AG09309 (cell line): ENCODE measurements around the gene ZNRF3.
A peak's percentile ranks its signal among the peaks of the same experiment; 100 is the strongest.

ENCODE experiments used
- DNase-seq: peaks from one replicate; pipeline ENCODE4 v3.0.0-alpha.2; 2010; ENCODE audit warnings: low read depth
- H3K4me3 ChIP-seq: 2 replicates; pipeline ENCODE4 v1.5.1; 2011; ENCODE audit warnings: mild to moderate bottlenecking, low read depth, low read length, moderate library complexity; ENCODE audit not compliant: control insufficient read depth
- CTCF ChIP-seq: IDR thresholded peaks from 2 replicates; pipeline ENCODE4 v1.5.1; 2011; ENCODE audit warnings: mild to moderate bottlenecking, low read depth, low read length, inconsistent platforms; ENCODE audit not compliant: insufficient read depth, control insufficient read depth; ENCODE audit errors: missing control alignments

Gene ZNRF3

GRCh38 chr22:28969401-28970168 is 86.2 kb downstream of the ZNRF3 start:
- TF ChIP-seq CTCF: no peak
- DNase-seq: no peak
- no peak overlapping the region for H3K4me3 ChIP-seq

DNA sequence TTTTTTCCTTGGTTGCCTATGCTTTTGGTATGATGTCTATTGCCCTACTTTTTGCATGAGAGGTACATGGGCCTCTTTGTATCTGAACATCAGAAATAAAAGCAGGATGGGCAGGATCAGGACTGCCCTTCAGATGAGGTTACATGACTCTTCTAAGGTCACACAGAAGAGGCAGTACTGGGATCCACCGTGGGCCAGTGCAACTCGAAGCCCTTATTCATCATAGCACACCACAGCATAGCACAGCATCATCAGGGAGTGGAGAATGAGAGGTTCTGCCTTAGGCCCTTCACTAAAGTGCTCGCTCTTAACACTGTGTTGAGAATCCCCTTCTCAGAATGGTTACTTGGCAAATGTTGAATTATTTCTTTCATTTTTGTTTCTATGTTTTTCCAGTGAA is 90.0 kb downstream of the ZNRF3 start:
- H3K4me3 ChIP-seq: no peak overlapping the region
- no peak for DNase-seq
- TF ChIP-seq CTCF: no peak

GRCh38 chr22:28977060-28977459 is 93.7 kb downstream of the ZNRF3 start:
- TF ChIP-seq CTCF: no peak
- no peak overlapping the region for H3K4me3 ChIP-seq
- no peak for DNase-seq

GRCh38 chr22:28977481-28977971 is 94.2 kb downstream of the ZNRF3 start:
- peak overlapping the region; percentile 2; the same call in 1 of the 2 replicates for H3K4me3 ChIP-seq
- no peak for DNase-seq
- no peak for TF ChIP-seq CTCF

DNA sequence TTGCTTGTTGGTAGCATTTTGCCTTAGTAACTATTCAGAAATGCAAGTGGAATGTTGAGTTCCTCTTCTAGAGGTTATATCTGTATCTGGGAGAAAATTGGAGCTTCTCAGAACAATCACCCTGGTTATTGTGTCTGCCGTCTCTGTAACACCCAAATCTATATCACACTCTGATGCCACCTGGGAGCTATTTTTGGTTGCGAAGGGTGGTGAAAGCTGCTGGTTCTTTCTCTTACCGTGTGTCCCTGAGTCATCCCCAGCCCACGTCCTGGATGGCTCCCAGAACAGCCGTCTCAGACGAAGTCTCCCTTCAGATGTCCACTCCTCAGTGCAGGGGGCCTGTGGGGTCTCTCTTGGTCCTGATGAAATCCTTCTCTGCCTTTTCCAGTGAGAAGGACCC is 94.8 kb downstream of the ZNRF3 start:
- H3K4me3 ChIP-seq: no peak overlapping the region
- no peak for DNase-seq
- TF ChIP-seq CTCF: no peak

- TF ChIP-seq CTCF: no peak
- H3K4me3 ChIP-seq: no peak overlapping the region
- no peak for DNase-seq
These were observed 95.8 kb downstream of the ZNRF3 start for GRCh38 chr22:28978863-28979796.
